Fibroblast of the aortic adventitia (primary cell): ENCODE measurements around the gene PTPRZ1. TPM values are rescaled to one million over a fixed set of nuclear protein-coding genes. Genes with fewer than 3 reads are reported as not detected.
A peak's percentile ranks its signal among the peaks of the same experiment; 100 is the strongest.

ENCODE experiments used
- DNase-seq: peaks from one replicate; pipeline ENCODE4 v3.0.0-alpha.2; 2010; ENCODE audit warnings: low read depth
- H3K4me3 ChIP-seq: 2 replicates; pipeline ENCODE4 v1.5.1; 2011; ENCODE audit warnings: low read depth, mild to moderate bottlenecking, control low read depth, low read length, moderate library complexity
- total RNA-seq: library from RNA; depleted of rRNA; stranded (reverse); fragments of >200 nt; gene quantifications from 2 replicates; pipeline ENCODE4 v1.2.3, GENCODE V29; 2012; ENCODE audit warnings: low replicate concordance
- TF ChIP-seq, protein P1 (sequence below): IDR thresholded peaks from 2 replicates; pipeline ENCODE4 v1.5.1; 2011; ENCODE audit warnings: mild to moderate bottlenecking, low read length, control low read depth, inconsistent platforms; ENCODE audit not compliant: insufficient read depth

The PTPRZ1 gene
- total RNA-seq, 1 donor: 0.72 TPM

DNA sequence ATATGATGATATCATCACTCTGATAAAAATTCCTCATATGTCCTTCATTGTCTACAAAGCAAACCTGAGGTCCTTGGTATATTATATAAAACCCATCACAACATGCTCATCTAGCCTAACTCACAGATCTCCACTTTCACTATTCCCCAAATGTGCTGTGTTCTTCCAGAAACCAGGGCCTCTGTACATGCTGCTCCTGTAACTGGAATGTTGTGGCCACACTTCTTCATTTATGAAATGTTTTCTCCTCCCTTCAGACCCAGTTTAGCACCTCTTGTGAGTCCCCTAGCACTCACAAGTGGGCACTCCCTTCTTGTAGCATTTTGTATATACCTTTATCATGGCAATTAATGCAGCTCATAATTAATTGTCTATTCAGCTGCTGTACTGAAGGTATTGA is 209.2 kb downstream of the PTPRZ1 start:
- no peak overlapping the region for H3K4me3 ChIP-seq
- TF ChIP-seq, protein P1, sequence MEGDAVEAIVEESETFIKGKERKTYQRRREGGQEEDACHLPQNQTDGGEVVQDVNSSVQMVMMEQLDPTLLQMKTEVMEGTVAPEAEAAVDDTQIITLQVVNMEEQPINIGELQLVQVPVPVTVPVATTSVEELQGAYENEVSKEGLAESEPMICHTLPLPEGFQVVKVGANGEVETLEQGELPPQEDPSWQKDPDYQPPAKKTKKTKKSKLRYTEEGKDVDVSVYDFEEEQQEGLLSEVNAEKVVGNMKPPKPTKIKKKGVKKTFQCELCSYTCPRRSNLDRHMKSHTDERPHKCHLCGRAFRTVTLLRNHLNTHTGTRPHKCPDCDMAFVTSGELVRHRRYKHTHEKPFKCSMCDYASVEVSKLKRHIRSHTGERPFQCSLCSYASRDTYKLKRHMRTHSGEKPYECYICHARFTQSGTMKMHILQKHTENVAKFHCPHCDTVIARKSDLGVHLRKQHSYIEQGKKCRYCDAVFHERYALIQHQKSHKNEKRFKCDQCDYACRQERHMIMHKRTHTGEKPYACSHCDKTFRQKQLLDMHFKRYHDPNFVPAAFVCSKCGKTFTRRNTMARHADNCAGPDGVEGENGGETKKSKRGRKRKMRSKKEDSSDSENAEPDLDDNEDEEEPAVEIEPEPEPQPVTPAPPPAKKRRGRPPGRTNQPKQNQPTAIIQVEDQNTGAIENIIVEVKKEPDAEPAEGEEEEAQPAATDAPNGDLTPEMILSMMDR: no peak
- DNase-seq: no peak

DNA sequence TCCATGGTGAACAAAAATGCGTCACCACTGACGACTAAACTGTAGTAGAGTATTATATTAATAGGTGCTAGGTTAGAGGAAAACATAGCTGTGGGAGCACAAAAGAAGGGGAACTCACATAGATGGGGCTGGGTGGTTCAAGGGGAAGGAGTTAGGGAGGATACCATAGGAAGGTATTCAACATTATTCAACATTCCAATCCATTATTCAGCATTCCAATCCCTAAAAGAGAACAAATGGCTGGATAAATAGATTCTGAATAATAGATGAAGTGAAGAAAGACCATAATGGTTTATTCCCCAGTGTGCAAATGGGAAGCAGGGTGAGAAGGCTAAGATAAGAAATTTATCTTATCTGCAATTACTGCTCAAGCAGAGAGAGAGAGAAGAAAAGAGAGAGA is 209.7 kb downstream of the PTPRZ1 start:
- TF ChIP-seq, protein P1: no peak
- H3K4me3 ChIP-seq: no peak overlapping the region
- no peak for DNase-seq

DNA sequence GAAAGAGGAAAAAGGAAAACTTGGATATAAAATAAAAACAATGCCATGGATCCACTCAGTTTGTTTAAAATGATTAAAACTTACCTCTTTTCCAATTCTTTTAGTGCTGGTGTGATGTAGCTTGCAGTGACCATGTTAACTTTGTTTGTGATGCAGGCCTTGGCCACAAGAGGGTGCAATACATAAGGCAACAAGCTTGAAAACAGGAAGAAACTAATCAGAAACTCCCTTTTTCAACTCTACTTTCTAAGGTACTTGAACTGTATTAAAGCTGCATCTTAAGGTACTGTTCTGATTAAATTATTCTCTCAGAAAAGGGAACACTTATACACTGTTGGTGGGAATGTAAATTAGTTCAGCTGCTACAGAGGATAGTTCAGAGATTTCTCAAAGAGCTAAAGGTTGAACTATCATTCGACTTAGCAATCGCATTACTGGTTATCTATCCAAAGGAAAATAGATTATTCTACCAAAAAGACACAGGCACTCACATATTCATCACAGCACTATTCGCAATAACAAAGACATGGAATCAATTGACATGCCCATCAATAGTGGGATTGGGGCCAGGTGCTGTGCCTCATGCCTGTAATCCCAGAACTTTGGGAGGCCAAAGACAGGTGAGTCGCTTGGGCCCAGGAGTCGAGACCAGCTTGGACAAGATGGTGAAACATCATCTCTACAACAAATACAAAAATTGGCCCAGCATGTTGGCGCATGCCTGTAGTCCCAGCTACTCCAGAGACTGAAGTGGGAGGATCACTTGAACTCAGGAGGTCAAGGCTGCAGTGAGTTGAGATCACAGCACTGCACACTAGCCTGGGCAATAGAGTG is 220.2 kb downstream of the PTPRZ1 start:
- no peak overlapping the region for H3K4me3 ChIP-seq
- TF ChIP-seq, protein P1: peak; percentile 96
- peak; percentile 87 for DNase-seq

DNA sequence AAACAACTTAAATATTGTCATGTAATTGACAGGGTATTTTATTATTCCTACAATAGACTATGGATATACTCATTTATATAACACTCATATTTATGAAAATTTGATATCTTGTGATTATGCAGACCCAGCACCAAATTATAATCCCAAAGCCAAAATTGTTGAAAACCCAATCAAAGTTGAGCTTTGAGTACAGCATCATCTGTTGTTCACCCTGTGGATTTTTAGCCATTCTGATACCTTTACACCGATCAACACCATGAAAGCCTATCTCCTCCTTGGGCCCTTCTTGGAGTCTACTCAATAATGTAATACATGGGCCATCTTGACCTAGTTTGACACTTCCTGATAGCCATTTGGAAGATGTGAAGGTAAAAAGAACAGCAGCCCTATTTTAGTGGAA is 221.6 kb downstream of the PTPRZ1 start:
- DNase-seq: no peak
- TF ChIP-seq, protein P1: no peak
- H3K4me3 ChIP-seq: no peak overlapping the region

DNA sequence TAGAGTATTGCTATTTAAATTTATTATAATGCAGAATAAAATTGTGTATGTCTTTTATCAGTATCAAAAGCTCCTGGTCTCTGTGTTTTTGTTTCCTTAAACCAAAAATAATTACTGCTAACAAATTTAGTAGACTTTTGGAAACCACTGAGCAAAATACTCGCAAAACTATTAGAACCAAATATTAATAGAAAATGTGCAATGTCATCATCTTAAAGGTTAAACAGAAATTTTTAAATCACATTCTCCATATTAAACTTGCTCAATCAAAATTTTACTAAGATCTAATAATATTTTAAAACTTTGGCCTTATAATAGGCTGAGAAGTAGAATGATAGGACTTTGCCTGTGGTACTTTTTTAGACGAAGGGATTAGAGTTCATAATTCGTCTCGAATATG is 222.7 kb downstream of the PTPRZ1 start:
- H3K4me3 ChIP-seq: no peak overlapping the region
- TF ChIP-seq, protein P1: no peak
- DNase-seq: no peak

DNA sequence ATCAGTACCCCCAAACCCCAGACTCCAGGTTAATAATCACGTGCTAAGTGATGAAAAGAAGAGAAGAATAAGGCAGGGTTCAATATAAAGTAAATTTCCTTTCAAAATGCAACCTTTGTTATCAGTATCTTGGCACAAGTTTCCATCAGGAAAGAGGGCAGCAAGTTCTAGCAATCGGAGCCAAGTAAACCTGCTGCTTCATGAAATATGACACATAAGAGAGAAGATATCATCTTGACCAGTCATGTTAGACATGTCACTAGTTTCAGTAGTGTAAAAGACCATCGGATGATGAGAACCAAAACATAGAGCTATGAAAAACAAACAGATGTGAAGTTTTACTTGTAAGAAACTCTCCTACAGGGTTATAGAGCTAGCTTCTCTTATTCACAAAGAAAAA is 227.1 kb downstream of the PTPRZ1 start:
- TF ChIP-seq, protein P1: no peak
- no peak overlapping the region for H3K4me3 ChIP-seq
- DNase-seq: no peak

DNA sequence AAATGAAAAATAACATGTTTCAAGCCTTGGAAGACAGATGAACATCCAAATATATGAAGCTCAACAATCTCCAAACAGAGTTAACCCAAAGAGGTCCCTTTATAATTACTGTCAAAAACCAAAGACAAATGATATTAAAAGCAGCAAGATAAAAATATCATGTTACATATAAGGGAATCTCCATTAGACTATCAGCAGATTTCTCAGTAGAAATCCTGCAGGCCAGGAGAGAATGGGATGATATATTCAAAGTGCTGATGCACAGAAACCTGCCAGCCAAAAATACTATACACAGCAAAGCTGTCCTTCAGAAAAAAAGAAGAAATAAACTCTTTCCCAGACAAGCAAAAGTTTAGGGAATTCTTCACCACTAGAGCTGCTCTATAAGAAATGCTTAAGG is 230.1 kb downstream of the PTPRZ1 start:
- H3K4me3 ChIP-seq: no peak overlapping the region
- TF ChIP-seq, protein P1: no peak
- DNase-seq: no peak
